BE2C (cell line): ENCODE data around the gene ERCC6.

Experiments
- DNase-seq: peaks from one replicate; pipeline ENCODE4 v3.0.0-alpha.2; 2020
- H3K27me3 ChIP-seq: fragments of 250-450 bp; sonication (Bioruptor Pico); 2 replicates; pipeline ENCODE4 v1.5.1; 2020; ENCODE audit warnings: mild to moderate bottlenecking
- H3K36me3 ChIP-seq: fragments of 250-450 bp; sonication (Bioruptor Pico); 2 replicates; pipeline ENCODE4 v1.5.1; 2020; ENCODE audit warnings: mild to moderate bottlenecking
- H3K4me1 ChIP-seq: fragments of 250-450 bp; sonication (Bioruptor Pico); 2 replicates; pipeline ENCODE4 v1.5.1; 2020
- H3K4me3 ChIP-seq: 2 replicates; pipeline ENCODE4 v1.5.1; 2011; ENCODE audit warnings: low read depth, low read length
- H3K9me3 ChIP-seq: fragments of 250-450 bp; sonication (Bioruptor Pico); 2 replicates; pipeline ENCODE4 v1.5.1; 2020
- TF ChIP-seq, protein P1 (sequence below): IDR thresholded peaks from 2 replicates; pipeline ENCODE4 v1.5.1; 2012; ENCODE audit warnings: mild to moderate bottlenecking, low read depth, low read length

Gene ERCC6

DNA sequence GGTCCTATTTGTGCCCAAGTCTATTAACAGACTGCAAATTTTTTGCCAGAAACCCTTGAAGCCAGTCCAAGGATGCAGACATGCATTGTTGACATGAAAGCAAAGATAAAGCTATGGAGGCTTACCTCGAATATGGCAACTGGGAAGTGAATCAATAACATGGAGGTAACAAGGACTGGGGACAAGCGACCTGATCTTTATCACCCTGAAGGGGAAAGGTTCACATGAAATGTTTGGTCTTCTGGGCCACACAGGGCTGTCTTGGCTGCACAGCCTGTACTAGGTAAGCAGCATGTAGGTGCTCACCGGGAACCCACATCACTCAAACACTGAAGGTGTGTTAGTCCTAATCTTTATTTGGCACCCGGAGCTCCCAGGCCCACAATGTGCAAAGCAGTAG is 17.9 kb downstream of the ERCC6 start:
- Histone ChIP-seq H3K36me3 (0 out of 2 replicates have a peak, but pooled peaks cover 3% of the 10 kb centered on the region), H3K9me3 (no peaks in the 10 kb centered on the region), H3K4me3 (no peak overlapping the region), H3K4me1 (no peaks in the 10 kb centered on the region), H3K27me3 (no peaks in the 10 kb centered on the region)
- no peak for DNase-seq
- TF ChIP-seq, protein P1, sequence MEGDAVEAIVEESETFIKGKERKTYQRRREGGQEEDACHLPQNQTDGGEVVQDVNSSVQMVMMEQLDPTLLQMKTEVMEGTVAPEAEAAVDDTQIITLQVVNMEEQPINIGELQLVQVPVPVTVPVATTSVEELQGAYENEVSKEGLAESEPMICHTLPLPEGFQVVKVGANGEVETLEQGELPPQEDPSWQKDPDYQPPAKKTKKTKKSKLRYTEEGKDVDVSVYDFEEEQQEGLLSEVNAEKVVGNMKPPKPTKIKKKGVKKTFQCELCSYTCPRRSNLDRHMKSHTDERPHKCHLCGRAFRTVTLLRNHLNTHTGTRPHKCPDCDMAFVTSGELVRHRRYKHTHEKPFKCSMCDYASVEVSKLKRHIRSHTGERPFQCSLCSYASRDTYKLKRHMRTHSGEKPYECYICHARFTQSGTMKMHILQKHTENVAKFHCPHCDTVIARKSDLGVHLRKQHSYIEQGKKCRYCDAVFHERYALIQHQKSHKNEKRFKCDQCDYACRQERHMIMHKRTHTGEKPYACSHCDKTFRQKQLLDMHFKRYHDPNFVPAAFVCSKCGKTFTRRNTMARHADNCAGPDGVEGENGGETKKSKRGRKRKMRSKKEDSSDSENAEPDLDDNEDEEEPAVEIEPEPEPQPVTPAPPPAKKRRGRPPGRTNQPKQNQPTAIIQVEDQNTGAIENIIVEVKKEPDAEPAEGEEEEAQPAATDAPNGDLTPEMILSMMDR = no peak

DNA sequence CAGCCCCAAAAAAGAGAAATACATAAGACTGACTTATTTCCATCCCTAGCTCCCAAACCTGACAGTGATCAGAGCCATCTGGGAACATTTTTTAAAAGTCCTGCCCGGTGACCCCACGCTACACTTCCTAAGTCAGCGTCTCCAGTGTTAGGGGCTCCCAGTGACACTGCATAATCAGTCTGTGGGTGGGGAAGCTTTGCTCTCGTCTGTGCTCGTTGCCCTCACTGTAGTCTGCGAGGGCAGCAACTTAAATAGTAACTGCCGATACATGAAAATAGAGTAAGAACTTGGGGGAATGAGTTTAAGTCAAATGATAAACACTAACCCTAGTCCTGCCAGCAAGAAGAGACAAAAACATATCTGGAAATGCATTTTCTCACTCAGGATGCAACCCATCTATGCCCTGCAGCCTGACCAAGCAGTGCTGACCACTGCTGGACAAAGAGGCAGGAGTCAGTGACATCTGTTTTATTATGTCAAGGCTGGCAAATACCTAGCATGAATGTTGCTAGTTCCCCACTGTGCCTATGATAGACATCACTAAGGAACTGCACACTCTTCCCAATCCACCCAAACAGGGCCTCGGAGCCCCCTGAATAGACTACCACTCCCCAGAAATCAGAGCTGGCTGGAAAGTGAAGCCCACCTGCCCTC is 18.7 kb downstream of the ERCC6 start:
- no peak for DNase-seq
- 0 out of 2 replicates have a peak, but pooled peaks cover 3% of the 10 kb centered on the region for H3K36me3 ChIP-seq
- no peaks in the 10 kb centered on the region for H3K9me3 ChIP-seq
- no peaks in the 10 kb centered on the region for H3K27me3 ChIP-seq
- TF ChIP-seq, protein P1 = no peak
- H3K4me3 ChIP-seq = no peak overlapping the region
- no peaks in the 10 kb centered on the region for H3K4me1 ChIP-seq

DNA sequence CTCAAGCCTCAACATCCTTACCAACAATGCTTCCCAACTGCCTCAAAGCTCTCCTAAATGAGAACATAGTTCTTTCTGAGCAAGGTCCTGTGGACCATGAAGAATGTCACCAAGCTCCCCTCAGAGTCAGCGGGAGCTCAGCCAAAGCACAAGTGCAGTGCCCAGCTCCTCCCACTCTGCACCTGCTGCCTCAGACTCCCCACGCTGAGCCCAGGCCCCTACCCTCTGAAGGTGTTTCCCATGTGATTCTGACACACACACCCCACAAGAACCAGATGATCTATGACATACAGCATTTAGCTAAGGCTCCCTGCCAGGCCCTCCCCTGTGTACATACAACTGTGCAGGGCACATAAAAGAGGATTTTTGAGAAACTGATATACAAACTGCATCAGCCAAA is 19.2 kb downstream of the ERCC6 start:
- Histone ChIP-seq H3K27me3 (no peaks in the 10 kb centered on the region), H3K36me3 (0 out of 2 replicates have a peak, but pooled peaks cover 3% of the 10 kb centered on the region), H3K4me3 (no peak overlapping the region), H3K4me1 (no peaks in the 10 kb centered on the region), H3K9me3 (no peaks in the 10 kb centered on the region)
- DNase-seq = no peak
- TF ChIP-seq, protein P1 = no peak

DNA sequence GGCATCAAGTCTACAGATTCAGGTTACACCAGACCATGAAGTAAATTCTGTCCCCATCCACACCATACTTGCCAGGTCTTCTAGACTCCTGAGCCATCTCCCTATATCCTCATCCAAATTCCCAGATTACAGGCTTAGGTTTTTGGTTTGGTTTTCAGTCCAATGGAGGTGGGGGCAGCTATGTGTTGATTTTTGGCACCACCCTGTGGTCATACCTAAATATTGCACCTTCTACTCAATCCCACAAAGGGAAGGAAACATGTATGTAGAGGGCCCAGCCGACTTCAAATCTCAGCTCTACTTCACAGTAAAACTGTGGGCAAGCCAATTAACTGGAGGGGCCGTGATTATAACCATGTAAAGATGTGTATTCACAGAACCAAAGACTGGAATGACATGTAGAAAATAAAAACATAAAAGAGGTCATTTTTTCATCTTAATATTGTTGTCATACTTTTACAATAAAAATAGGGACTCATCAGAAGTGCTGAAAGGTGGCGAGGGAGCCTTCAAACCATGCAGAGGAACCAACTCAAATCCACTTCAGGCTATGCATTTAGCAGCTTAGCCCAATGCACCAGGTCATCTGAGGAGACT is 19.8 kb downstream of the ERCC6 start:
- Histone ChIP-seq H3K9me3 (no peaks in the 10 kb centered on the region), H3K27me3 (no peaks in the 10 kb centered on the region), H3K4me1 (no peaks in the 10 kb centered on the region), H3K4me3 (no peak overlapping the region), H3K36me3 (0 out of 2 replicates have a peak, but pooled peaks cover 2% of the 10 kb centered on the region)
- DNase-seq = peak; percentile 41
- TF ChIP-seq, protein P1 = peak; percentile 74

DNA sequence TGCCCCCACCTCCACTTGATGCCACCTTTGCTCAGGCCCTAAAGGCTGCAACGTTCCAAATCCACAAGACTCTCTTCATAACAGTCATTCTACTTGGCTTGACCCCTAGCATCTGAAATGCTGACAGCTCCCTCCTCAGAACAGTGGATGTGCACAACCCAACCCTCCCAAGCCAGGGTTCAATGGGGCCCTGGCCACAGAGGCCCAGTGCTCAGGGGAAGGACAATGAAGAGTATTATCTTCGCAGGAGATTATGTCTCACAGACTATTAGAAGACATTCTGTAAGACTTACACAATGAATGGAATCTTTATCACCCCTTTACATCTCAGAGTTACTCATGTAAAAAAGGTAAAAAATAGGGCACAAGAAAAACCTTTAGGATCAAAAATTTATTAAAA is 20.4 kb downstream of the ERCC6 start:
- H3K4me3 ChIP-seq = no peak overlapping the region
- no peak for DNase-seq
- TF ChIP-seq, protein P1 = no peak
- no peaks in the 10 kb centered on the region for H3K27me3 ChIP-seq
- H3K9me3 ChIP-seq = no peaks in the 10 kb centered on the region
- no peaks in the 10 kb centered on the region for H3K4me1 ChIP-seq
- no peaks in the 10 kb centered on the region for H3K36me3 ChIP-seq
